ENCODE results near the gene MAT2A.
"Not testable (repeated sequence)": the region's sequence is repeated elsewhere in the genome, so short reads cannot be mapped to it uniquely, and the experiment has no call there.

Gene MAT2A

DNA sequence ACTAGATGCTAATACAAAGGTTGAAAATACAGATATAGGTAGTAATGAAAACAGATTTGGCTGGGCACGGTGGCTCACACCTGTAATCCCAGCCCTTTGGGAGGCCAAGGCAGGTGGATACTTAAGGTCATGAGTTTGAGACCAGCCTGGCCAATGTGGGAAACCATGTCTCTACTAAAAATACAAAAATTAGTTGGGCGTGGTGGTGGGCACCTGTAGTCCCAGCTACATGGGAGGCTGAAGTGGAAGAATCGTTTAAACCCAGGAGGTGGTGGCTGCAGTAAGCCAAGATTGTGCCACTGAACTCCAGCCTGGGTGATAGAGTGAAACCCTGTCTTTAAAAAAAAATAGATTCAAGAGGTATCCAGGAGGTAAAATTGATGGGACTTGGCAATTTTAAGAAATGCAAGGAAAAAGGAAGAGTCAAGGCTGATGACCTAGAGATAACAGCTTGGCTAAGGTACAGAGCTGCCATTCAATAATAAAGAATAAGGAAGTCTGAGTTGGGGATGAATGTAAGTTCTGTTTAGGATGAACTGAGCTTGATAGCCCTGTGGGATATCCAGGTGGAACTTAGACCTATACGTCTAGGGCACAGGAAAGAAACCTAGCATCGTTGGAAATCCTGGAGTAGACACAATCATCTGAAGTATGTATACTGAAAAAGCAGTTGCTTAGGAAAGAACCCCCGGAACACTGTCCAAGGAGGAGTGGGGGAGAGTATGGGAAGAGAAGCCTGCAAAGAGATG, 9.1 kb downstream of the MAT2A start:
- no peak for DNase-seq

DNA sequence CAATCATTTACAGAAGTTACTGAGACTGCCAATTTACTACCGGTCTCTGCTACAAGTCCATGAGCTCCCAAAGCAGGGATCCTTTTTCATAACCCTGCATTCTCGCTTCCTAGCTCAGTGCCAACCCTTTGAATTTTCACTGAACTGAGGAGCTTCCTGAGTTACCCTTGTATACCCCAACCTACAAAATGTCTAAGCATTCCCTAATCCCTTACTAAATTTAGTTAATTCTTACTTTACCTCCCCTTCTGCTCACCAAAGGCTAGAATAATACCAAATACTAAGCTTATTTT, 9.6 kb downstream of the MAT2A start:
- DNase-seq = no peak

DNA sequence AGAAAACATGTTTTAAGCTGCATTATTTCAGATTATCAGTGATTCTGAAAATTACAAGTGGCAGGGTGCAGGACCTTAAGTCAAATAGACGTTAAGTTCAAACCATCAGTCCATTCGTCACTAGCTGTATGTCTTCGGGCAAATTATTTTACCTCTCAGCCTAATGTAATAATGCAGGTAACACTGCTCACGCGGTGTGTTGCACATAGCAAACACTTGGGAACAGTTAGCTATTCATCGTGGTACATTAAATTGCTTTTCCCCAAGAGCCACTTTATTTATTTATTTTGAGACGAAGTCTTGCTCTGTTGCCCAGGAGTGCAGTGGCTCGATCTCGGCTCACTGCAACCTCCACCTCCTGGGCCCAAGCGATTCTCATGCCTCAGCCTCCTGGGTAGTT, 10.1 kb downstream of the MAT2A start:
- no peak for DNase-seq

DNA sequence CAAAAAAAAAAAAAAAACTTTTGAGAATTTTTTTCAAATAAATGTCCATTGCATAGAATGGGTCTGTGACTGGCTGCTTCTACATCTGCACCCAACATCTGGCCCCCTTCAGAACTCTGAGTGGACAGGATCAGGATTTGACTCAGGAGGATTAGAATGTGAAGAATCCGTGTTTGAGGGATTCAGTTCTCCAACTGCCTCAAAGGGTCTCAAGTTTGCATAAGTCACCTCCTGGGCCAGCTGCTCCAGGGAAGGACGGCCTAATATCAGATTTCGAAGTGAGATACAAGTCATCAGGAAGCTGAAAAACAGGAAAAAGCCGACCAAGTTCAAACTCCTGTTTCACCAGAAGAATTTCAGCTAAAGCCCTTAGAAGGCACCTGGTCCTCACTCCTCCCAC, 10.9 kb downstream of the MAT2A start:
- DNase-seq = no peak

DNA sequence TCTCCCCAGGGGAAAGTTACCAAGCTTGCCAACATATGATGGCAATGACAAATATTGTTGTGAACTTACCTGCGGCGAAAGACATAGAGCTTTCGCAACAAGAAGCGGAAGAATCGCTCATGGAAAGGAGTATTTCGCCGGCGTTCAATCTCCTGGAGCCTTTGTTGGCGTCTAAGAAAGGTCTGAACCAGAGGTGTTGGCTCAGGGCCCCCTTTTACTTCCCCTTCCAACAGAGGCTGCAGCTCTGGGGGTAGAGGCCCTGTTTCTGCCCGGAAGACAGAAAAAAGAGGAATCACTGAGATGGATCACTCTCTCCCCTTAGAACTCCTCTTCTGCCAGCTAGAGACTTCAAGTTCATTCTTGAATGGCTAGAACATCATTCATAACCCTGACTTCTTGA, 11.5 kb downstream of the MAT2A start:
- DNase-seq = no peak

DNA sequence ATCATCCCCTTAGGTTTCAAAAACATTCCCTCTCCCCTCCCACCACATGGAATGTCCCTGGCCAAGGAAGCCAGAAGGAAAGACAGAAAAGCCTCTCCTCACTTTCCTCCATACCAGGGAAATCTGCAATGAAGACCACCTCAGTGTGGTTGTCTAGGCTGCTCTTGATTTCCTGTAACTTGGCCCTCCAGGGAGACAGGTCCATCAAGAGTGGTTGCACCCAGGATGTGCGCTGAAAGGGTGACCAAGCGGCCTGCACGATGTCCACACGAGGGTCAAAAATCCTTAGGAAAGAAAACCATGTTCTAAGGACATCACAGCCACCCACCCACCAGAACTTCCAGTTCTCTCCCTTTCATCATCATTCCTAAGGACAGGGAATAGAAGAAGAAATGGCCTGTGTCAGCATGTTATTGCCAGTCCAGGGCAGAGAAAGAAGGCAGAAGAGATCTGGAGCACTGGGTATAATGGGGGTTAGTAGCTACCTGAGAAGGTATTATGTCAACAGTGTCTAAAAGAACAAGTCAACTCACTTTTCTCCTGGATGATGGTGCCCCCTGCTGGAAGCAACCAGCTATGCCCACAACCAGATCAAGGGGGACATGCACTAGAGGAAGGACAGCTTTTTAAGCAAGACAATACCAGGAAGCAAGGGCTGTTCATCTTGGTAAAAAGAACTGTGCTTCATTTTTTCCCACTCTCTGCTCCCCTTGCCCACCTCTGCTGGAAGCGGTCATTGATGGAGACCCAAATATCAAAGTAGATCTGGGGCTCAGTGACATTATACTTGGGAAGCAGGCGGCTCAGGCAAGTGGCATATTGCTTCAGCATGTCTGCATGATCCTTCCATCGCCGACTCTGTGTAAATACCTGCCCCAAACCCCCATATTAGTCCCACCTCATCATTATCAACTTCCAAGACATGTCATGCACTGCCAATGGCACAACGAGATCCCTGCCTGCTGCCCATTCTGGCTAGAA, 13.0 kb downstream of the MAT2A start:
- peak; percentile 93 for DNase-seq

DNA sequence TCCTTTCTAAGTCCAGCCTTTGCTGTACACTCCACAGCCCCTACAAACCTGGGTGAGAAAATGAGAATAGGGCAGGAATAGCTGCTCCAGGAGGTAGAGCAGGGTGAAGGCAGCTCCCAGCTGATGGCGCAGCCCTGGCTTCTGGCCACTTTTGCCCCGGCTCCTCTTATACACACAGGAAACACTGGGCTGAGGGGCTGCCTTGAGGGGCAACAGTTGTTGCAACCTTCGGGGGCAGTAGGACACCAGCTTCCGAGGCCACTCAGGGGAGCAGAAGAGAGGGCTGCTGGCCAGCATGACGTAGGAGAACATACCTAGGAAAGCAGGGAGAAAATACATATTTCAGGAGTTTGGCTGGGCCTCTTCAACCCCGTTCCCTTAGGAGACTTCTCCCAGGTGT, 14.2 kb downstream of the MAT2A start:
- DNase-seq = no peak

DNA sequence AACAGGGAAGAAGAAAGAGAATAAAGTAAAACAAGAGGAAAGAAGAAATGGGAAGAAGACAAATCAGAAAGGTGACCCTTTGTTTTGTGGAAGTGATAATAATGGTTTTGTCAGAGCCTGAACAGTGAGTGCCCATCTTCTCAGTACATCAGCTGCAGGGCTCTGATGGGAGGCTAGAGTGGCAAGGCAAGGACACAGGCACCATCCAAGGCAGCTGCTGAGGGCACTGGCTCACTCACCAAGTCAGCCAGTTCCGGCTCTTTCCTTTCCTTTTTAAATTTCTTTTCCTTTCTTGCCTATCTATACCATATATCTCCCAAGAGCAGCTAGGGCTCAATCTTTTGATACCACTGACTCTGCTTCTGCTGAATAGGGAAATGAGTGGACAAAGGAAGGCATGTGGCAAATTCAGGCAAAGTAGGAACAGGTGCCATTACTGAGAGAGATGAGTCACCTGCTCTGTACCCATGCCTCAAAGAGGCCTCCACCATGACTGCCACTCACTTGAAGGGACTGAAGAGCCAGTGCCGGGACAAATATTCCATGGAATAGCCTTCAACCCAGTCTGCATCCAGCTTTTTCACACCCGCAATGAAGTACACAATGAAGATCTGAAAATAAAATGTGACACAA, 16.1 kb downstream of the MAT2A start:
- DNase-seq = no peak

DNA sequence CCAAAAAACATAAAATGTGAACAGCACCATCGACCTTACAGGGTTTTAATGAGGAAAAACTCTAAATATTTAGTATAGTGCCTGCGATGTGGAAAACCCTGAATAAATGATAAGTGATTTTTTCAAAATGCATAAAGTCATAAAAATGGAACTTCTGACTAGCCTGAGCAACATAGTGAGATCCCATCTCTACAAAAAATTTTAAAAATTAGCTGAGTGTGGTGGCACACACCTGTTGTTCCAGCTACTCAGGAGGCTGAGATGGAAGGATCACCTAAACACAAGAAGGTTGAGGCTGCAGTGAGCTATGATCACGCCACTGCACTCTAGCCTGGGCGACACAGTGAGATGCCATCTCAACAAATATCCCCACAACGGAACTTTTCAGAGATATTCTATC, 18.2 kb downstream of the MAT2A start:
- DNase-seq = no peak

DNA sequence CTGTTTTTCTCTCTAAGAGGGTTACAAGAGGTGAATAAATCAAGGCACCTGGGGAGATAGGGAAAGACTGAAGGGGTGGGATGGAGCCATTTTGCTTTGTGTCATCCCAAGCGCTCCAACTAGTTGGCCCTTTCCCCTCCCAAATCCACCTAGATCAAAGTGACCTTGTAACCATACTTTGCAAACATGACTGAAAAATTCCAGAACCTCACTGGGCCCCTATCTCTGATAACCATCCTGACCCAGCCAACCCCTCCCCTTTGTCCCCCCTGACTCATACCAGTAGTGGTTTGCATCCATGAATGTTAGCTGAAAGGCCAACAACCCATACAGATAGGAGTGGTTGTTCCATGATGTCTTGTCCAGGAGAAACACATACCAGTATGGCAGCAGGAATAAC, 19.2 kb downstream of the MAT2A start:
- DNase-seq = no peak

DNA sequence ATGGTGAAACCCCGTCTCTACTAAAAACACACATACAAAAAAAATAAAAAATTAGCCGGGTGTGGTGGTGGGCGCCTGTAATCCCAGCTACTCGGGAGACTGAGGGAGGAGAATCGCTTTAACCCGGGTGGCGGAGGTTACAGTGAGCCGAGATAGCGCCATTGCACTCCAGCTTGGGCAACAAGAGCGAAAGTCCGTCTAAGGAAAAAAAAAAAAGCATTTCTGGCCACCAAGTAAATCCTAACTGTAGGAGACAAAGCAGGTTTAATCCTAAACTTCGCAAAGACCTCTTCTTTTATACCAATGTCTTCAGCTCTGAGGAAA, 21.4 kb downstream of the MAT2A start:
- DNase-seq = not testable (repeated sequence)

DNA sequence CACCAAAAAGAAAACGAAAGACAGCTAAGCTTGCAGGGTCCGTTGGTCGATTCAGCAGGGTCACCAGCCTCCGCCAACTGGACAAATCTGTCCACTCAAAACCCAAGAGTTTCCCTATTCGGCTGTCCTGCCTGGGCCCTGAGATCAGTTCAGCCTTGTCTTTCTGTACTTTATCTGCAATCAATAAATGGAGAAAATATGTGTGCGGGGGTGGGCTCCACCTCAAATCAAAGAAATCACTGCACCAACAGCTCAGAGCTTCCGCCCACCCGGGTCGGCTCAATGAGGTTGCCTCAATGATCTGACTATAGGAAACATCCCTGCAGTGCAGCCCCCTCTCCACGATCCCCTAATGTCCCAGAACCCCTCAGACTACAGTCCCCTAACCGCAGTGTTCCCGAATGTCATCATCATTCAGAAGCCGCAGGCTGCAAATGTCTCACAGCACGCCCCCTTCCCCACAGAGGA, 21.9 kb downstream of the MAT2A start:
- no peak for DNase-seq

DNA sequence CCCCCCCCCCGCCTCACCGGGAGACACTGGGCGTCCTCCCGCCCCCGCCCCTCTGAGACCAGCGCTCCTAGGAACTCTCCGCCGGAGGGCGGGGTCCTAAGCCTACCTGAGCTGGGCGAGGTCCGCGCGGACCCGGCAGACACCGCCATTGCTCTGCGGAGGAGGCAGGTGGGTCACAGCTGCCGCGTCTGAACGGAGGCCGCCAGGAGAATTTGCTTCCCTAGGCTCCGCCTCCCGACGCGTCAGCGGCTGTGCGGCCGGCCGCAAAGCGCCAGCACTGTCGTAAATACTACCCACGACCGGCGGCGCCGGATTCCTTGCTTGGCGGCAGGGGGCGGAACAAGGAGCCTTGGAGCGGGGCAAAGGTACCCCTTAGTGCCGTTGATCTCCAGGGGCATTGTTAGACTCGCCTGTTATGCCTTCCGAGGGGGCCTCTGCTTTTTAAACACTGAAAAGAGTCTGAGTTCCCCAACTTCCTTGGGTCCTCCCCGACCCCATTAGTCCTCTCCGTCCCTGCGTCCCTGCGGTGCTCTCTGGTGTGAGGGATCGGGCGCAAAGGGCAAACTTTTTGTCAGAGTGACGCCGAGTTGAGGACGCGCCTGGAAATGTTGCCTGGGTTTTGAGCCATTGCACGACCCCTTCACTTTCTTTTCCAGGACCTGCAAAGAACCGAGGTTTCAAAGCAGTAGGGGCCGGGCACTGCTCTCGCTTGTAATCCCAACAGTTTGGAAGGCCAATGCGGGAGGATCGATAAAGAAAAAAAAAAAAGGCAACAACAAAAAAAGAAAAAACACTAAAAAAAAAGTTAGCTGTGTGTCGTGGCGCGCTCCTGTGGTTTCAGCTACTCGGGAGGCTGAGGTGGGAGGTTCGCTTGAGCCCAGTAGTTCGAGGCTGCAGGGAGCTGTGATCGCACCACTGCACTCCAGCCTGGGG, 22.6 kb downstream of the MAT2A start, which contains the start of gene GGCX:
Gene GGCX (minus strand): TSS at position 214 of the 933 bp plus-strand sequence. CDS start 65 bp downstream, at position 149.
- DNase-seq = peak; percentile 94

DNA sequence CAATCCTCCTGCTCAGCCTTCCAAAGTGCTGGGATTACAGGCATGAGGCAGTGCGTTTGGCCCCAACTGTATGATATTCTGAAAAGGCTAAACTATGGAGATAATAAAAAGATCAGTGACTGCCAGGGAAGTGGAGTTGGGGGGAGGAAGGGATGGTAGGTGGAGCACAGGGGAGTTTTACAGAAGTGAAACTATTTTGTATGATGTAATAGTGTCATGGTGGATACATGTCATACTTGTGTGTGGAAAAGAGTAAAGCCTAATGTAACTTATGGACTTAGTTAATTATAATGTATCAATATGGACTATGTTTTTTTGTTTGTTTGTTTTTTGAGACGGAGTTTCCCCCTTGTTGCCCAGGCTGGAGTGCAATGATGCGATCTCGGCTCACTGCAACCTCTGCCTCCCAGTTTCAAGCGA, 25.2 kb downstream of the MAT2A start:
- DNase-seq = no peak

DNA sequence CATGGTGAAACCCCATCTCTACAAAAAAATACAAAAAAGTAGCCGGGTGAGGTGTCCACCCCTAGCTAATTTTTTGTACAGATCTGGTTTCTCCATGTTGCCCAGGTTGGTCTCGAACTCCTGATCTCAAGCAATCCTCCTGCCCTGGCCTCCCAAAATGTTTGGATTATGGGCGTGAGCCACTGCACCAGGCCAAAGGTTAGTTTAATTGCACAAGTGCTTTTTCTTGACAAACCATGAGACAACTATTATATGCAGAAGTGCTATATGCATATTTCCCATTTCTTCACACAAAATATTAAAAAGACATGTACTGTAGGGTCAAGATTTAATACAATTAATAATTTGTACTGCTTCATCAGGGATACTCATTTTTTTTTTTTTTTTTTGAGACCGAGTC, 27.3 kb downstream of the MAT2A start:
- DNase-seq = no peak

DNA sequence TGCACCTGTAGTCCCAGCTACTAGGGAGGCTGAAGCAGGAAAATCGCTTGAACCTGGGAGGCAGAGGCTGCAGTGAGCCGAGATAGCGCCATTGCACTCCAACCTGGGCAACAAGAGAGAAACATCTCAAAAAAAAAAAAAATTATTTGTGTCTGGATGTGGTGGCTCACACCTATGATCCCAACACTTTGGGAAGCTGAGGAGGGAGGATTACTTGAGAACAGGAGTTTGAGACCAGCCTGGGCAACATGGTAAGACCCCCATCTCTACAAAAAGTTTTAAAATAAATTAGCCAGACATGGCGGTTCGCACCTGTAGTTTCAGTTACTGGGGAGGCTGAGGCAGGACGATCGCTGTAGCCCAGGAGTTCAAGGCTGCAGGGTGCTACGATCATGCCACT, 36.8 kb downstream of the MAT2A start:
- no peak for DNase-seq

DNA sequence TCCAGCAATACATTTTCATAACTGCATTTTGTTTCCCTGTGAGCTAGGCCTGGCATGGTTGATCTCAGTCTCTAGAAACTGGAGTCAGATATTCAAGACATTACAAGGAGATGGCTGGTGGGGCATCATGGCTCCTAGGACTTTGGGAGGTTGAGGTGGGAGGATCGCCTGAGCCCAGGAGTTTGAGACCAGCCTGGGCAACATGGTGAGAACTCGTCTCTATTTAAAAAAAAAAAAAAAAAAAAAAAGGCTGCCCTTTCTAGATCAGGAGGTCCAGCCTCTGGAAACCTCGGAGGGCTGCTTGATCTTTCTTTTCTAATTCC, 38.1 kb downstream of the MAT2A start:
- no peak for DNase-seq

DNA sequence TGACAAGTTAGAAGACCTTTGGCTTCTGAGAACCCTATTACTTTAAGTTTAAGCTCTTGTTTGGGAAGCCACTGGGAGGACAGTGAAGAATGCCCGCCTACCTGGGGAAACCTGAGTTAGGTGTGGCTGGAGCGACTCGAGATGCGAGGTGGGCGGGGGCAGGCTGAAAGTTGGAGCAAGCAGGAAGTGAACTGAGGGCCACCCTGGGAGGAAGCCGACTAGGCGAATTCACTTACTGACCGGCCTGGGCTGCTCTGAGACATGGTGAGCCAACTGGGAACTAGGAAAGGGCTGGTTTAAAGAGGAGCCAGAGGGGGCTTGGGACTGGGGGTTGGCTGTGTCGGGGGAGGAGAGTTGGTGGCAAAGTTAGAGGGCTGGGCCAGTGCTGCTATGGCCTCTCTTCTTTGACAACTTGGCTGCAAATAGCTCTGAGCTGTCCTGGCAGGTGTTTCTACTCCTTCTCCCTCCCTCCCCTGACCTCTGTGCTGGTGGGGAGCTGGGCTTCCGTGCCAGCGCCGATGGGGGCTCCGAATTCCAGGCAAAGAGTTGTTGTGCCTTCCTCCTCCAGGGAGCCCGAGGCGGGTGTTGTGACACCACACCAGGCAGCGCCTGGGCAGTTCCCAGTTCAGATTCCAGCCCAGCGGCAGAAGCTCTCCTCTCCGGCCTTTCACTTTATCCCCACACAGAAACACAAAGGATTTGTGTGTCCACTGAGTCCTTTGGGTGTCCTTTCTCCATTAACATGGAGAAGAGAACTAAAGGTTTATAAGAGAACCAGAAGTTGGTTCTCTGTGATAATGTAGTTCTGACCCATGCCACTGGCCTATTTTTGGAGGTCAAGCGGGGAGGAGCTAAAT, 38.6 kb downstream of the MAT2A start, which contains the start of gene VAMP8:
Gene VAMP8 (plus strand): TSS at position 201 of the 857 bp plus-strand sequence. CDS start 61 bp downstream, at position 262.
- peak; percentile 66 for DNase-seq

DNA sequence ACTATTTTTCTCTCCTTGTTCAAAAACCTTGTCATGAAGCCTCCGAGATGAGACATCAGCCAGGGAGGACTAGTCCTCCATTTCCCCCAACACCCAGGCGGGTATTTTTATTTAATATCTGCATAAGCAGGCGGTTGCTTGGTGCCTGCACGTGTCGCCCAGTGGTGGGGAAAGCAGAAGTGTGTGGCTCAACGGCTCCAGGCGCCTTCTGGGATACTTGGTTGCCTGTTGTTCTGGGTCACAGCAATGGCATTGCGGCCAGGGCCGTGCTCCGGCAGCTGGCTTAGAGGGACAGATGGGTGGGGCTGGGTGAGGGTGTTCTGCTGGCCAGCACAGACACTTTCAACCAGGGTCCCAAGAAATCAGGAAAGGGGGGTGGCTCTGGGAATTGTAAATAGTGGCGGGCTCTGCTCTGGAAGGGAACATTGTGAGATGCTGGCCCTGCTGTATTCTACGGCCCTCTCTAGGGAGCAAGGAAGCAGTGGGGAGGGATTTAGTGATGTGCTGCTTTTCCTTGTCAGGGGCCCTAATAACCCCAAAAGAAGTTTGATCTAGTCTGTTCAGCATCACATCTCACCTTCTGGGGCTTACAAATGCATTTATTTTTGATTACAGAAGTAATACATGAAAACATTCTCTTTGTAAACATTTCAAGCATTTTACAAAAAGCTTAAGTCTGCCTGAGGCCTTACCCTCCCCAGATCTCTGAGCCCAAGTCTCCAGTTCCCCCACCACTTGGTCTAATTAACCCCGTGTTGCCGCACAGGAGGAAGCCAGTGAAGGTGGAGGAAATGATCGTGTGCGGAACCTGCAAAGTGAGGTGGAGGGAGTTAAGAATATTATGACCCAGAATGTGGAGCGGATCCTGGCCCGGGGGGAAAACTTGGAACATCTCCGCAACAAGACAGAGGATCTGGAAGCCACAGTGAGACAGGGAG, 39.5 kb downstream of the MAT2A start:
- no peak for DNase-seq

DNA sequence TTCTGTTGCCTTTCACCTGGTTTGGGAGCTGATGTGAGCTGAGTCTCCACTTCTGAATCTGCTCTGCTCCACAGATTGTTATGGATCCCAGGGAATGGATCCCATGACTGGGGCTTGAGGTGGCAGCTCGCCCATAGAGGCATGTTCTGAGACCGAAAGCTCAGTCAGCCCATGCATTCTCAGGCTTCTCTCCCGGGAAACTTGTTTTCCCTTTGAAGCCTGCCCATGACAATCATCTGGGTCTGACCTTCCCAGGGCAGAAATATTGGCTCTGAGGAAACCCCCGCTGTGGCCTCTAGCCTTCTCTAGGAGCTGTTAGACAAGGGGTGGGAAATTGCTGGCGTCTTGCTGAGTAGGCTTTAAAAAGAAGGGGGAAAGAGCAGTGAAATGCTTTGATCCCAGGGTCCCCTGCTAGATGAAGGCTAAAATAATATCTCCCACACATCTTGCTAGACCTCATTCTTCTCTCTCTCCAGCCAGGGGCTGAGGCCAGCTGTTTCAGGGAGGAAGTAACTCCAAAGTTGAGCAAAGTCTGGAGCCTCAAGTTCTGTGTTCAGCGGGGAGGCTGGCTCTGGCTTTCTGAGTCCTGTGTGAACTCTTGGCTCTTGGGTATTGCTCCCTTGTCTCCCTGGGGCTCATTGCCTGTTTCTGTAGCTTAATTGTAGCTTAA, 40.4 kb downstream of the MAT2A start:
- no peak for DNase-seq
